GM21390 (cell line): Measurements from ENCODE around the gene PSKH1.

ENCODE experiments used
- ATAC-seq: cut with Tn5 transposase; IDR thresholded peaks from one replicate; pipeline ENCODE4 v1.9.1; 2021; ENCODE audit not compliant: unreplicated experiment

The PSKH1 gene

GRCh38 chr16:67865318-67865717, 27.7 kb upstream of the PSKH1 start:
- no peak for ATAC-seq

- no peak for ATAC-seq
Measured at GRCh38 chr16:67868290-67868689, 24.8 kb upstream of the PSKH1 start.

- ATAC-seq, result no peak
Measured at GRCh38 chr16:67869653-67870052, 23.4 kb upstream of the PSKH1 start.

GRCh38 chr16:67871256-67871655, 21.8 kb upstream of the PSKH1 start:
- no peak for ATAC-seq

- no peak for ATAC-seq
Measured at GRCh38 chr16:67872131-67872630, 20.9 kb upstream of the PSKH1 start.

- ATAC-seq, result no peak
Measured at GRCh38 chr16:67872631-67873434, 20.2 kb upstream of the PSKH1 start, which contains the start of gene EDC4. Gene EDC4, plus strand, starts transcription at chr16:67873052. Its CDS starts 210 bp downstream, at chr16:67873262.

- no peak for ATAC-seq
Measured at GRCh38 chr16:67873435-67874370, 19.4 kb upstream of the PSKH1 start.

GRCh38 chr16:67874372-67874771, 18.7 kb upstream of the PSKH1 start:
- no peak for ATAC-seq

- no peak for ATAC-seq
Measured at GRCh38 chr16:67877064-67877463, 16.0 kb upstream of the PSKH1 start.

GRCh38 chr16:67878232-67878631, 14.8 kb upstream of the PSKH1 start:
- ATAC-seq, result no peak

- no peak for ATAC-seq
Measured at GRCh38 chr16:67878846-67879245, 14.2 kb upstream of the PSKH1 start.

- ATAC-seq, result no peak
Measured at GRCh38 chr16:67879462-67879861, 13.6 kb upstream of the PSKH1 start.

GRCh38 chr16:67879936-67880335, 13.1 kb upstream of the PSKH1 start:
- no peak for ATAC-seq

GRCh38 chr16:67880584-67880983, 12.5 kb upstream of the PSKH1 start:
- ATAC-seq, result no peak

GRCh38 chr16:67881621-67882161, 11.4 kb upstream of the PSKH1 start:
- no peak for ATAC-seq

GRCh38 chr16:67882374-67883145, 10.5 kb upstream of the PSKH1 start:
- ATAC-seq, result no peak

GRCh38 chr16:67883146-67883871, 9.7 kb upstream of the PSKH1 start:
- ATAC-seq, result no peak

- ATAC-seq, result no peak
Measured at GRCh38 chr16:67883872-67884261, 9.2 kb upstream of the PSKH1 start.

- no peak for ATAC-seq
Measured at GRCh38 chr16:67884684-67885083, 8.4 kb upstream of the PSKH1 start, which contains the start of gene NRN1L. Gene NRN1L, plus strand, starts transcription at chr16:67884885. Its CDS starts 19 bp downstream, at chr16:67884904.

GRCh38 chr16:67885545-67885944, 7.5 kb upstream of the PSKH1 start:
- ATAC-seq, result no peak
